ENCODE data around the gene ATP9A.

- TF ChIP-seq CTCF (IDR thresholded peaks at IDR 0.05) (no peak), EZH2 (IDR thresholded peaks at IDR 0.05) (no peak), EZH2phosphoT487 (IDR thresholded peaks at IDR 0.05) (no peak)
Observed at GRCh38 chr20:51610761-51611624, 157.2 kb downstream of the ATP9A start.

Measured in neural progenitor cell (in vitro differentiated cells).